ENCODE results near the gene FOXD4L6. TPM values are rescaled to one million over a fixed set of nuclear protein-coding genes. Genes with fewer than 3 reads are reported as not detected.
A peak's percentile ranks its signal among the peaks of the same experiment; 100 is the strongest.
"Not testable (repeated sequence)": the region's sequence is repeated elsewhere in the genome, so short reads cannot be mapped to it uniquely, and the experiment has no call there.

Gene FOXD4L6
- total RNA-seq, 2 donors from 2014 or later: not detected

- H3K9ac ChIP-seq (ENCODE audit: low read depth in 2 of 2, low read length in 2 of 2): not testable (repeated sequence)
Observed at GRCh38 chr9:41090386-41090785, 38.1 kb downstream of the FOXD4L6 start.

GRCh38 chr9:41088450-41089059 lies 39.9 kb downstream of the FOXD4L6 start:
- H3K4me1 ChIP-seq; intact Hi-C loops (cut with DNase I); H3K27me3 ChIP-seq; DNase-seq; H3K27ac ChIP-seq; H3K4me3 ChIP-seq; H3K36me3 ChIP-seq; H3K9me3 ChIP-seq; H3K9ac ChIP-seq (ENCODE audit: low read depth in 2 of 2, low read length in 2 of 2): not testable (repeated sequence)
- peak; percentile 29 for TF ChIP-seq CTCF (IDR thresholded peaks at IDR 0.05)

More at GRCh38 chr9:41090386-41090785, 38.1 kb downstream of the FOXD4L6 start:
- intact Hi-C loops (cut with DNase I); H3K27ac ChIP-seq; H3K36me3 ChIP-seq; H3K4me1 ChIP-seq; DNase-seq; H3K4me3 ChIP-seq; H3K9me3 ChIP-seq; H3K27me3 ChIP-seq: not testable (repeated sequence)

- H3K27me3 ChIP-seq; H3K9ac ChIP-seq (ENCODE audit: low read depth in 2 of 2, low read length in 2 of 2); intact Hi-C loops (cut with DNase I); H3K27ac ChIP-seq; H3K4me3 ChIP-seq; H3K9me3 ChIP-seq; H3K36me3 ChIP-seq; H3K4me1 ChIP-seq; DNase-seq: not testable (repeated sequence)
Observed at GRCh38 chr9:41087929-41088328, 40.6 kb downstream of the FOXD4L6 start.

- intact Hi-C loops (cut with DNase I); H3K36me3 ChIP-seq; DNase-seq; H3K27me3 ChIP-seq; H3K27ac ChIP-seq; H3K4me1 ChIP-seq; H3K9ac ChIP-seq (ENCODE audit: low read depth in 2 of 2, low read length in 2 of 2); H3K4me3 ChIP-seq; H3K9me3 ChIP-seq: not testable (repeated sequence)
Observed at GRCh38 chr9:41087157-41087780, 41.2 kb downstream of the FOXD4L6 start.

GRCh38 chr9:41086685-41087084 lies 41.8 kb downstream of the FOXD4L6 start:
- intact Hi-C loops (cut with DNase I); DNase-seq; H3K9ac ChIP-seq (ENCODE audit: low read depth in 2 of 2, low read length in 2 of 2); H3K4me1 ChIP-seq; H3K9me3 ChIP-seq; H3K27ac ChIP-seq; H3K36me3 ChIP-seq; H3K27me3 ChIP-seq; H3K4me3 ChIP-seq: not testable (repeated sequence)

- intact Hi-C loops (cut with DNase I); H3K27me3 ChIP-seq: not testable (repeated sequence)
Observed at GRCh38 chr9:41086215-41086614, 42.3 kb downstream of the FOXD4L6 start.

GRCh38 chr9:41082358-41082757 lies 46.1 kb downstream of the FOXD4L6 start:
- H3K36me3 ChIP-seq; H3K9me3 ChIP-seq; H3K27ac ChIP-seq; DNase-seq; H3K4me1 ChIP-seq; intact Hi-C loops (cut with DNase I); H3K27me3 ChIP-seq; H3K4me3 ChIP-seq; H3K9ac ChIP-seq (ENCODE audit: low read depth in 2 of 2, low read length in 2 of 2): not testable (repeated sequence)

More at GRCh38 chr9:41086215-41086614, 42.3 kb downstream of the FOXD4L6 start:
- H3K9me3 ChIP-seq; H3K9ac ChIP-seq (ENCODE audit: low read depth in 2 of 2, low read length in 2 of 2); H3K4me1 ChIP-seq; DNase-seq; H3K4me3 ChIP-seq; H3K36me3 ChIP-seq; H3K27ac ChIP-seq: not testable (repeated sequence)

GRCh38 chr9:41079464-41079863 lies 49.0 kb downstream of the FOXD4L6 start:
- H3K9ac ChIP-seq (ENCODE audit: low read depth in 2 of 2, low read length in 2 of 2); H3K4me3 ChIP-seq; H3K27ac ChIP-seq; H3K9me3 ChIP-seq; H3K27me3 ChIP-seq; H3K36me3 ChIP-seq; H3K4me1 ChIP-seq; intact Hi-C loops (cut with DNase I); DNase-seq: not testable (repeated sequence)

- H3K27ac ChIP-seq; H3K9me3 ChIP-seq; intact Hi-C loops (cut with DNase I); H3K4me3 ChIP-seq; DNase-seq; H3K36me3 ChIP-seq; H3K9ac ChIP-seq (ENCODE audit: low read depth in 2 of 2, low read length in 2 of 2); H3K4me1 ChIP-seq; H3K27me3 ChIP-seq: not testable (repeated sequence)
Observed at GRCh38 chr9:41077586-41077985, 50.9 kb downstream of the FOXD4L6 start.

Other genes with a start within 250 kb of the FOXD4L6 start
- gene ZNG1F, start 60.6 kb upstream of the FOXD4L6 start, total RNA-seq: 10 to 100 TPM in 1 of 2 donors, 1 to 10 TPM in 1; 9.3 to 12.1 TPM

Measured in colonic mucosa (tissue), 4 donors.